Measurements from ENCODE around the gene GLT6D1. TPM values are rescaled to one million over a fixed set of nuclear protein-coding genes. Genes with fewer than 3 reads are reported as not detected.

GLT6D1 gene
- total RNA-seq, 1 donor from 2014 or later = not detected

DNA sequence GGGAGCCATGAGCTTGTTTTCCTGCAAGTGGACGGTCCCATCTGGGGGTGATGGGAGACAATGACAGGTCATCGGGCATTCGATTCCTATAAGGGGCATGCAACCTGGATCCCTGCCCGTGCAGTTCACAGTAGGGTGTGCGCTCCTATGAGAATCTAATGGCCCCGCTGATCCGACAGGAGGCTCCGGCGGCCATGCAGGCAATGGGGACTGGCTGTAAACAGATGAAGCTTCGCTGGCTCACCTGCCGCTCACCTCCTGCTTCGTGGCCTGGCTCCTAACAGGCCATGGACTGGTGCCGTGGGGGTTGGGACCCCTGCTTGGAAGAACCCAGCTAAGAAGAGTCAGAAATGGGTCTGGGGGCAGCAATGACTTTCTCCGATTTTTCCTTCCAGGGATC lies 56.8 kb downstream of the GLT6D1 start:
- no peak for DNase-seq
- Mint-ChIP-seq H3K4me3 (ENCODE audit: unreplicated experiment) (no peak overlapping the region), H3K27ac (ENCODE audit: unreplicated experiment) (no peak overlapping the region), H3K36me3 (ENCODE audit: unreplicated experiment) (peaks cover 6% of the 10 kb centered on the region), H3K27me3 (ENCODE audit: unreplicated experiment) (peaks cover 1% of the 10 kb centered on the region), H3K9me3 (ENCODE audit: unreplicated experiment) (peaks cover 4% of the 10 kb centered on the region), H3K4me1 (ENCODE audit: low read depth, unreplicated experiment) (no peaks in the 10 kb centered on the region)
- TF ChIP-seq, protein P1, sequence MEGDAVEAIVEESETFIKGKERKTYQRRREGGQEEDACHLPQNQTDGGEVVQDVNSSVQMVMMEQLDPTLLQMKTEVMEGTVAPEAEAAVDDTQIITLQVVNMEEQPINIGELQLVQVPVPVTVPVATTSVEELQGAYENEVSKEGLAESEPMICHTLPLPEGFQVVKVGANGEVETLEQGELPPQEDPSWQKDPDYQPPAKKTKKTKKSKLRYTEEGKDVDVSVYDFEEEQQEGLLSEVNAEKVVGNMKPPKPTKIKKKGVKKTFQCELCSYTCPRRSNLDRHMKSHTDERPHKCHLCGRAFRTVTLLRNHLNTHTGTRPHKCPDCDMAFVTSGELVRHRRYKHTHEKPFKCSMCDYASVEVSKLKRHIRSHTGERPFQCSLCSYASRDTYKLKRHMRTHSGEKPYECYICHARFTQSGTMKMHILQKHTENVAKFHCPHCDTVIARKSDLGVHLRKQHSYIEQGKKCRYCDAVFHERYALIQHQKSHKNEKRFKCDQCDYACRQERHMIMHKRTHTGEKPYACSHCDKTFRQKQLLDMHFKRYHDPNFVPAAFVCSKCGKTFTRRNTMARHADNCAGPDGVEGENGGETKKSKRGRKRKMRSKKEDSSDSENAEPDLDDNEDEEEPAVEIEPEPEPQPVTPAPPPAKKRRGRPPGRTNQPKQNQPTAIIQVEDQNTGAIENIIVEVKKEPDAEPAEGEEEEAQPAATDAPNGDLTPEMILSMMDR (IDR thresholded peaks at IDR 0.05; ENCODE audit: partially characterized antibody, unreplicated experiment) = no peak

DNA sequence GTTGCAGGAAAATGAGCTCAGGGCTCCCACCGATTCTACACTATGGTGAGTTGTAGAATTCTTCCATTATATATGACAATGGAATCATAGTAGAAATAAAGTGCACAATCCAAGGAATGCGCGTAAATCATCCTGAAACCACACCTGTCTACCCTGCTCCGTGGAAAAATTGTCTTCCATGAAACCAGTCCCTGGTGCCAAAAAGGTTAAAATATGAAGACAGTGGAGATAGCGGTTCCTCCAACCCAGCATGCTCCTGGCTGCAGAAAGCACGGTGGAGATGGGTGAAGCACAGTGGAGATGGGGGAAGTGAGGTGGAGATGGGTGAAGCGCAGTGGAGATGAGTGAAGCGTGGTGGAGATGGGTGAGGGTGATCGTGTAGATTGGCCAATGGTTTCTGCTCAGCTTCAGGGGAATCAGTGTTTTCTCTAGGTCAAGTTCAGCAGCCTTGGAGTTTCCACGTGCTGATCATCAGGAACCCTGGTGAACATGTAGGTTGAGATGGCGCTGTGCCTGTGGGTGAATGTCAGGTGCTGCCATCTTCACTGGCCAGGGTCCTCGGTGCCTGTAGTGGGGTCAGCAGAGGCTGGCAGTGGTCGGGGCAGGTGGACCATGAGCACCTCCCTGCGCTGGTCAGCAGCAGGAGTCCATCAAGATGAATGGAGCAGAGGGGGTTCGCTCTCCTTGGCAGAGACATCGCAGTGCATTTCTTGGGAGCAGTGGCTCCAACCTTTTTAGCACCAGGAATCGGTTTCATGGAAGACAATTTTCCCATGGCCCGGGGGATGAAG lies 57.5 kb downstream of the GLT6D1 start:
- Mint-ChIP-seq H3K4me1 (ENCODE audit: low read depth, unreplicated experiment) (no peaks in the 10 kb centered on the region), H3K27ac (ENCODE audit: unreplicated experiment) (no peak overlapping the region)

DNA sequence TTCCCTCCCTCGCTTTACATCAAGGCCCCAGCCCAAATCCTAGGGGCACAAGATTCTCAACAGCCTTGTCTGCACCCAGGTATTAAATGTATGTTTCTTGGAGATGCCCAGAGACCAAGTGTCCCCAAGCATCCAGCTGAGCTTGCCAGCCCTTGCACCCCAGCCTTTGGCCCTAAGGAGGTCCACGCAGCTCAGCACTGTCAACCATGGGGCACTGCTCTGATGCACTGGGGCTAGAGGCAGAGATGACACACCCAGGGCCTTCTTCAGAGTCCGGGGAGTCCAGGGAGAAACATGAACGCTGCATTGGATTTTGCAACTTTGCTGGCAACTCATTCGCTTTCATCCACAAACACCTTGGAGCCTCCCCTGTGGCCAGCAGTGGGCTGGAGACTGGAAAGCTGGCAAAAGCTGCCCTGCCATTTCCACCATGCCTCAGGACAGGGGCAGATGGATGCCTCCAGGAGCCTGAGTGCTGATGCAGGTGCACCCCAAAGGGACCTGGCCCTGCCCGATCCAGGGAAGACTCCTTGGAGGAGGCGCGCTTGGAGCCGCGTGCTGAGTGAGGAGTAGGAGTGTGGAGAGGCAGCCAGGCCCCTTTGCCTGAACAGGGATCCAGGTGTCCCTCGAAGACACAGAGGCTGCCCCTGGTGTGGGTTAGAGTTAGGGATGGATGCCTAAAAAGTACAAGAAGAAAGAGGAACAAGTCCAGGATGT lies 58.5 kb downstream of the GLT6D1 start:
- DNase-seq = no peak
- peaks cover 6% of the 10 kb centered on the region for H3K36me3 Mint-ChIP-seq (ENCODE audit: unreplicated experiment)
- H3K4me3 Mint-ChIP-seq (ENCODE audit: unreplicated experiment) = no peak overlapping the region
- TF ChIP-seq, protein P1 (IDR thresholded peaks at IDR 0.05; ENCODE audit: partially characterized antibody, unreplicated experiment) = no peak
- H3K27ac Mint-ChIP-seq (ENCODE audit: unreplicated experiment) = no peak overlapping the region
- no peaks in the 10 kb centered on the region for H3K4me1 Mint-ChIP-seq (ENCODE audit: low read depth, unreplicated experiment)
- peaks cover 1% of the 10 kb centered on the region for H3K27me3 Mint-ChIP-seq (ENCODE audit: unreplicated experiment)
- H3K9me3 Mint-ChIP-seq (ENCODE audit: unreplicated experiment) = peaks cover 5% of the 10 kb centered on the region

More for the DNA sequence above, 57.5 kb downstream of the GLT6D1 start:
- H3K36me3 Mint-ChIP-seq (ENCODE audit: unreplicated experiment) = peaks cover 6% of the 10 kb centered on the region
- H3K4me3 Mint-ChIP-seq (ENCODE audit: unreplicated experiment) = no peak overlapping the region
- peaks cover 5% of the 10 kb centered on the region for H3K9me3 Mint-ChIP-seq (ENCODE audit: unreplicated experiment)
- no peak for DNase-seq
- TF ChIP-seq, protein P1 (IDR thresholded peaks at IDR 0.05; ENCODE audit: partially characterized antibody, unreplicated experiment) = no peak
- H3K27me3 Mint-ChIP-seq (ENCODE audit: unreplicated experiment) = peaks cover 1% of the 10 kb centered on the region

DNA sequence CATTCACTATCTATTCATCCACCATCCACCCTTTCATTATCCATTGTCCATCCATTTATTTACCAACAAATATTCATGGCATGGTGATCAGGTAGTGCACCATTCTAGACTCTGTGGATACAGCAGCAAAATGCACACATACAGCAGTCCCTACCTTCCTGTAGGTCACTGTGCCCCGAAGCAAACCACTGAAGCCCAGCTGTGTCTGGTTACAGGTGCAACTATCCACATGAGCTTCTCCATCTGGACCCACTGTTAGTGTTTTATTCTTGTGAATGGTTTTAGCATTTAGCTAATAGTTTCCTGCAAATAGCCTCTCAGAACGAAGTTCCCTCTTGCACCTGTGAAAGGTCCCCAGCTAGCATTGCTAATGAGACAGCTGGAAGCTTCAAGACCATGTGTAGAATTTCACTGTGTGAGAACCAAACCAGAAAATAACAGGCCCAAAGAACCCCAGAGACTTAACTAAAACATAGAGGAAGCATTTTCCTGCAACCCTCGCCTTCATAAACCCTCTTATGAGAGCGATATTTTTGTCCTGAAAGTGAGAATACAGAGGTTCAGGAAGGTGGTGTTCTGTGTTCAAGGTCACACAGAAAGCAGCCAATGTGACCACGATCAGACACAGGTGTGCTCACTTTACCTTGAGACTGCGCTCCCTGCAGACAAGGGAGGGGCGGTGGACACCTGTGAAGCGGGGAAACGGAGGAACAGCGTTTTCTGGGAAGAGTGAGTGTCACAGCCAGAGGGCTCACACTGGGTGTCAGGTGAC lies 59.3 kb downstream of the GLT6D1 start:
- Mint-ChIP-seq H3K4me1 (ENCODE audit: low read depth, unreplicated experiment) (no peaks in the 10 kb centered on the region), H3K36me3 (ENCODE audit: unreplicated experiment) (peaks cover 6% of the 10 kb centered on the region), H3K27me3 (ENCODE audit: unreplicated experiment) (peaks cover 1% of the 10 kb centered on the region), H3K4me3 (ENCODE audit: unreplicated experiment) (no peak overlapping the region), H3K27ac (ENCODE audit: unreplicated experiment) (no peak overlapping the region), H3K9me3 (ENCODE audit: unreplicated experiment) (peaks cover 5% of the 10 kb centered on the region)
- DNase-seq = no peak
- TF ChIP-seq, protein P1 (IDR thresholded peaks at IDR 0.05; ENCODE audit: partially characterized antibody, unreplicated experiment) = no peak

Measured in glutamatergic neuron (in vitro differentiated cells).